Thoracic aorta endothelial cell (primary cell): ENCODE measurements around the gene MYH4. TPM values are rescaled to one million over a fixed set of nuclear protein-coding genes. Genes with fewer than 3 reads are reported as not detected.

Experiments used
- total RNA-seq: library from RNA; depleted of rRNA; stranded (reverse); fragments of >200 nt; gene quantifications from 2 replicates; pipeline ENCODE4 v1.2.3, GENCODE V29; 2012

MYH4 gene
- total RNA-seq = not detected in 2 replicates

DNA sequence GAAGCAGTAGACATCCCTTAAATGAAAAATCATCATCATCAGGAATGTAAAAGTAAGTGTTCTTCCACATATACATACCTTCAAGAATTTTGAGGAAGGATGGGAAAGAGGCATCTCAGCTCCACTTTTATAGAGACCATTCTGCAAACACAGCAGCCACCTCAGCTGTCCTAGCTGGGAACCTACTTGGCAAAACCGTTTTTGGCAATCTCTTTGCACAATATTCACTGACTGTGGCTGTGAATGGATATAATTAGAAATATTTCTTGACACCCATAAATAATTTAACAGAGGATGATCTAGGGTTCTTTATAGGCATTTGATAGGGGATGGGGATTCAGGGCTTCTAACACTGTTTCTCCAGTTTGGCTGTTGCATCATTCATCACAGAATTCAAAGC is at the start of gene MYH4:
Gene MYH4 (minus strand): TSS at position 101 of the 400 bp plus-strand sequence. CDS start 2,814 bp downstream, outside the sequence.

DNA sequence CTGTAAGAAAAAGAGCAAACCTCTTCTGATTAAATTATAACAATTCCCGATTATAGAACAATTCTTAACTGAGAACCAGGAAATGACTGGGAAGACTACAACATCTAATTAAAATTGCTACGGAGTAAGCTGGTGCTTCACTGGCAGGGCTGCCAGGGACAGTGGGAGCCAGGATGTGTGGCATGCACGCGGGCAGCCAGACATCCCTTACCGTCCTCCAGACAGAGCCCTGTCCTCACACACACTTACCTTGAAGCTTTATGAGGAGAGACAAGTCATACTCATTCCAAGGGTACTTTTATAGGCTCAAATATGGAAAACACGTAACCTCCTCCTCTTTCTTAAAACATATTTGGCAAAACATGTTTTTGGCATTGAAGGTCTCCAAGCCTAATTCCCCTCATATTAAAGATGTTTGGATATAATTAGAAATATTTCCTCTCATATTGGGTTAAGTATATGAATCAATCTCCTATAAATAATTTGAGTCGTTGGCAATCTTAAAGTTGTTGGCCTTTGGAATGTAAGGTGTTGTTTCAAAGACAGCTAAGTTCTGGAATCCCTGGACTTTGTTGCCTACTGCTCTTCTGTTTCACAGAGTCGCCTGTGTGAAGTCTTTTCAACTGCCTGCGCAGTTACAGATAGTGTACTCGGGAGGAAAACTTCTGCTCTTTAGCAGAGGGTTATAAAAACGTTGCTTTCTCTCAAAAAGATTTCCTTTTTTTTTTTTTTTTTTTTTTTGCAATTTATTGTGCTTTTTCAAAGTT is 49.1 kb upstream of the MYH4 start, which contains the start of gene MYH1:
Gene MYH1 (minus strand): TSS at position 272 of the 767 bp plus-strand sequence. CDS start 1,900 bp downstream, outside the sequence.

DNA sequence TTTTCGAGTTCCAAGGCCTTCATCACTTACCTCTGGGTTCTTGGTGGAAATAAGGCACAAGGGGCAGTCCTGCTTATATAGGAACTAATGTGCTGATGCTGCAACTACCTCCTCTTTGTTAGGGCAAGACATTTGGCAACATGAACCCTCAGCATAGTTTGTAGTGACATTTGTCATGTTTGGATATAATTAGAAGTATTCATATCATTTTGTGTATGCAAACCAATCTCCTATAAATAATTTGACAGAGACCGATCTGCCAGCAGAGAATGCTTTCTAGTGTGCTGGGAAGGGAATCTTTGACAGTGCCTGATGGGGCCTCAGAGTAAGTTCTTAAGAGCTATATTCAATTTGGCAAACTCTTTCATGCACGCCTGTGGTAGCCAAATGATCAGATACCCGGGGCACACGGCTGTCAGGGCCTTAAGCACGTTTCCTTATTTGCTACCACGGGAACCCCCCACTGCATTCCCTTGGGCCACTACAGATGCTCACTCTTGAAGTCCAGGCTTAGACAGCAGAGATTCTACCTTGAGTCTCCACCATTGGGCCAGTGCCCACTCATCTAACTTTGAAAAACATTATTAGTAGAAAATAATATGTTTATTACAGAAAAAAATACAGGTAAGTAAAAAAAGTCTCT is 47.3 kb downstream of the MYH4 start, which contains the start of gene MYH8:
Gene MYH8 (minus strand): TSS at position 51 of the 643 bp plus-strand sequence. CDS start 1,723 bp downstream, outside the sequence.

Other genes with a start within 250 kb of the MYH4 start
- gene MYH13, start 96.6 kb downstream of the MYH4 start, total RNA-seq = not detected in 2 replicates
- gene MYH8, start 47.6 kb downstream of the MYH4 start, total RNA-seq = not detected in 2 replicates
- not detected in 2 replicates for gene MYH1, start 49.0 kb upstream of the MYH4 start, total RNA-seq
- not detected in 2 replicates for gene MYH2, start 80.1 kb upstream of the MYH4 start, total RNA-seq
- under 0.01 and 0.50 TPM in 2 replicates for gene MYH3, start 187.8 kb upstream of the MYH4 start, total RNA-seq
- 23.1 and 26.7 TPM in 2 replicates for gene SCO1, start 228.0 kb upstream of the MYH4 start, total RNA-seq
- 9.7 and 10.4 TPM in 2 replicates for gene ADPRM, start 228.0 kb upstream of the MYH4 start, total RNA-seq